Prostate gland (tissue), 2 donors: ENCODE data around the gene DIP2B. TPM values are rescaled to one million over a fixed set of nuclear protein-coding genes. Genes with fewer than 3 reads are reported as not detected.

Experiments used
- DNase-seq: peaks from one replicate; pipeline ENCODE4 v3.0.0-alpha.2; 2019; ENCODE audit warnings: low spot score
- H3K27ac ChIP-seq, 2 donors: fragments of 200-600 bp; sonication (generic); 2 replicates each; pipeline ENCODE4 v1.5.1; 2017 to 2019
- H3K27me3 ChIP-seq: fragments of 200-600 bp; sonication (generic); replicated peaks from 2 replicates; pipeline ENCODE4 v1.5.1; 2019; ENCODE audit not compliant: insufficient read depth
- H3K36me3 ChIP-seq, 2 donors: fragments of 200-600 bp; sonication (generic); 1 replicate in 1 of 2; 2 replicates in 1 of 2; pipeline versions ENCODE4 v1.5.1 to v1.8.1; 2017 to 2019
- H3K4me1 ChIP-seq: fragments of 200-600 bp; sonication (generic); replicated peaks from 2 replicates; pipeline ENCODE4 v1.5.1; 2019
- H3K4me3 ChIP-seq, 2 donors: fragments of 200-600 bp; sonication (generic); 2 replicates each; pipeline ENCODE4 v1.5.1; 2017 to 2019
- H3K9me3 ChIP-seq: fragments of 200-600 bp; sonication (generic); 2 replicates; pipeline ENCODE4 v1.5.1; 2017
- POLR2A ChIP-seq: fragments of 450-650 bp; IDR thresholded peaks from one replicate; pipeline ENCODE4 v1.6.1; 2016; ENCODE audit warnings: antibody characterized with exemption, mild to moderate bottlenecking
- POLR2AphosphoS5 ChIP-seq: sonication (generic); formaldehyde crosslinking; IDR thresholded peaks from one replicate; pipeline ENCODE4 v1.6.1; 2017; ENCODE audit warnings: antibody characterized with exemption
- WGBS: methylation state at CpG from one replicate; pipeline ENCODE4 v1.1.5; 2018; 5-methylcytosine and 5-hydroxymethylcytosine counted together
- intact Hi-C: fragments of 100-400 bp; cut with DNase I; formaldehyde crosslinking; loops from one replicate; pipeline ENCODE4 v1.14.2; 2022
- total RNA-seq, 2 donors: library from RNA; depleted of rRNA; stranded (reverse); fragments of >200 nt; gene quantifications; one replicate each; pipeline ENCODE4 v1.1.0, GENCODE V29; 2016
- TF ChIP-seq, protein P1 (sequence below), 4 experiments: fragments of 200-600 bp in 2 of 4; fragments of 450-650 bp in 2 of 4; sonication (generic) in 2 of 4; IDR thresholded peaks; 1 replicate in 3 of 4; 2 replicates in 1 of 4; pipeline ENCODE4 v1.5.1; 2016 to 2019; ENCODE audit warnings: antibody characterized with exemption in 4 of 4, mild to moderate bottlenecking in 2 of 4, moderate library complexity in 2 of 4

DIP2B gene
- total RNA-seq, 2 donors from 2014 or later = 23.2 to 56.3 TPM

DNA sequence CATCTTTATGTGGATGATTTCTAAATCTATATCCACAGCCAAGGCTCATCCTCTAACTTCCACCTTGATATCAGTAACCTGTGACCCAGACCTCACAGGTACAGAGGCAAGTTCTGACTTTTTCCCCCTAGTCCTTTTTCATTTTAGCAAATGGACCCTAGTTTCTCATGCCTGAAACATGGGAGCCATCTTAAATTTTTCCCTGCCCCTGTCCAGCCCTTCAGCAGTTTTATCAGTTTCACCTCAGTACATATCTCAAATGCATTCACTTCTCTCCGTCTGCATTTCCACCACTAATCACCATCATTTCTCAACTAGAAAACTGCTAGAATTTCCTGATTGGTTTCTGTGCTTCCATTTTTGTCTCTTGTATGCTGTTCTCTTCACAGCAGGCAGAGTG lies 79.3 kb downstream of the DIP2B start:
- Histone ChIP-seq H3K9me3 (no peaks in the 10 kb centered on the region), H3K36me3 (no peaks in the 10 kb centered on the region), H3K27me3 (no peaks in the 10 kb centered on the region), H3K4me3 (no peak overlapping the region), H3K27ac (no peak overlapping the region), H3K4me1 (no peaks in the 10 kb centered on the region)
- intact Hi-C loops = no loop called here
- WGBS = 89% methylated on average over 1 of the region's 1 CpG
- DNase-seq = no peak
- no peak for TF ChIP-seq POLR2A
- TF ChIP-seq, protein P1, sequence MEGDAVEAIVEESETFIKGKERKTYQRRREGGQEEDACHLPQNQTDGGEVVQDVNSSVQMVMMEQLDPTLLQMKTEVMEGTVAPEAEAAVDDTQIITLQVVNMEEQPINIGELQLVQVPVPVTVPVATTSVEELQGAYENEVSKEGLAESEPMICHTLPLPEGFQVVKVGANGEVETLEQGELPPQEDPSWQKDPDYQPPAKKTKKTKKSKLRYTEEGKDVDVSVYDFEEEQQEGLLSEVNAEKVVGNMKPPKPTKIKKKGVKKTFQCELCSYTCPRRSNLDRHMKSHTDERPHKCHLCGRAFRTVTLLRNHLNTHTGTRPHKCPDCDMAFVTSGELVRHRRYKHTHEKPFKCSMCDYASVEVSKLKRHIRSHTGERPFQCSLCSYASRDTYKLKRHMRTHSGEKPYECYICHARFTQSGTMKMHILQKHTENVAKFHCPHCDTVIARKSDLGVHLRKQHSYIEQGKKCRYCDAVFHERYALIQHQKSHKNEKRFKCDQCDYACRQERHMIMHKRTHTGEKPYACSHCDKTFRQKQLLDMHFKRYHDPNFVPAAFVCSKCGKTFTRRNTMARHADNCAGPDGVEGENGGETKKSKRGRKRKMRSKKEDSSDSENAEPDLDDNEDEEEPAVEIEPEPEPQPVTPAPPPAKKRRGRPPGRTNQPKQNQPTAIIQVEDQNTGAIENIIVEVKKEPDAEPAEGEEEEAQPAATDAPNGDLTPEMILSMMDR (IDR thresholded peaks at IDR 0.05) = no peak
- TF ChIP-seq POLR2AphosphoS5 = no peak

DNA sequence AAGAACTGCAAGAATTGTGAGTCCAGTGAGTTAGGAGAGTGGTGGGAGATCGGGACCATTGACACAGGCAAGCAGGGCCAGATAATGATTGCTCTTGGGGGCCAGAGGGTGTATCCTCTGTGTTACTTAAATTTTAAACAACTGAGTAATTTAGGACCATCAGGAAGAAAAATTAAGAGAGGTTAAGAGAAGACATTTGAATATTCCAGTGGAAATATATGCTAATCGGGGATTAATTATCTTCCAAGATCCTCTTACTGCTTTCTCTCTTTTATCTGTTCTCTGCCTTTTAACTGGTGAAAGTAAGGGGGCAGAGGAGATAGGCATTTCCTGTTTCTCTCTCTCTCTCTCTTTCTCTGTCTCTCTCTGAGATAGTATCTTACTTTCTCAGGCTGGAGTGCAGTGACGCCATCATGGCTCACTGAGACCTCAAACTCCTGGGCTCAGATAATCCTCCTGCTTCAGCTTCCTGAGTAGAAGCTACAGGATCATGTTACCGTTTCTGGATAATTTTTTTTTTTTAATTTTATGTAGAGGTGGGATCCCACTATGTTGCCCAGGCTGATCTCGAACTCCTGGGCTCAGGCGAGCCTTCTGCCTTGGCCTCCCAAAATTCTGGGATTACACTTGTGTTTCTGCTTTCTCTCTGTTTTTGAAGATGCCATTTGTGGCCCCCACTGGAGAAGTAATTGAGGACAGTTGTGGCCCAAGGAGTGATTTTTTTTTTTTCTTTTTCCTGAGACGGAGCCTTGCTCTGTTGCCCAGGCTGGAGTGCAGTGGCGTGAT lies 85.1 kb downstream of the DIP2B start:
- no peaks in the 10 kb centered on the region for H3K9me3 ChIP-seq
- H3K36me3 ChIP-seq = no peaks in the 10 kb centered on the region
- TF ChIP-seq, protein P1 (IDR thresholded peaks at IDR 0.05) = no peak
- TF ChIP-seq POLR2A (no peak), POLR2AphosphoS5 (no peak)
- WGBS = 81% methylated on average over 8 of the region's 8 CpGs
- H3K4me3 ChIP-seq = no peak overlapping the region
- no peak for DNase-seq
- H3K27ac ChIP-seq = no peak overlapping the region
- H3K27me3 ChIP-seq = no peaks in the 10 kb centered on the region
- H3K4me1 ChIP-seq = no peaks in the 10 kb centered on the region
- intact Hi-C loops = no loop called here

DNA sequence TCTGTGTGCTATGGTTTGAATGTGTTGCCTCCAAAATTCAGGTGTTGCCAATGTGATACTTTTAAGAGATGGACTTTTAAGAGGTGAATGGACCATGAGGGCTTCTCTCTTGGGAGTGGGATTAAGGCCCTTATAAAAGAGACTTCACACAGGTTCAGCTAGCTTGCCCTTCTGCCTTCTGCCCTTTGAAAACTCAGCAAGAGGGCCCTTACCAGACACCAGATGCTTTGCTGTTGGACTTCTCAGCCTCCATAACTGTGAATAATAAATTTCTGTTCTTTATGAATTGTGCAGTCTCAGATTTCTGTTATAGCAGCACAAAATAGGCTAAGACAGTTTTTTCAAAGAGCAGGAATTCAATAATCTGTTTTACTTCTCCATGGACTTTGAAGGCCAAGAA lies 86.1 kb downstream of the DIP2B start:
- Histone ChIP-seq H3K36me3 (no peaks in the 10 kb centered on the region), H3K4me1 (no peaks in the 10 kb centered on the region), H3K9me3 (no peaks in the 10 kb centered on the region), H3K4me3 (no peak overlapping the region), H3K27ac (no peak overlapping the region), H3K27me3 (no peaks in the 10 kb centered on the region)
- no peak for DNase-seq
- TF ChIP-seq POLR2A = no peak
- no peak for TF ChIP-seq POLR2AphosphoS5
- TF ChIP-seq, protein P1 (IDR thresholded peaks at IDR 0.05) = no peak
- intact Hi-C loops = no loop called here

DNA sequence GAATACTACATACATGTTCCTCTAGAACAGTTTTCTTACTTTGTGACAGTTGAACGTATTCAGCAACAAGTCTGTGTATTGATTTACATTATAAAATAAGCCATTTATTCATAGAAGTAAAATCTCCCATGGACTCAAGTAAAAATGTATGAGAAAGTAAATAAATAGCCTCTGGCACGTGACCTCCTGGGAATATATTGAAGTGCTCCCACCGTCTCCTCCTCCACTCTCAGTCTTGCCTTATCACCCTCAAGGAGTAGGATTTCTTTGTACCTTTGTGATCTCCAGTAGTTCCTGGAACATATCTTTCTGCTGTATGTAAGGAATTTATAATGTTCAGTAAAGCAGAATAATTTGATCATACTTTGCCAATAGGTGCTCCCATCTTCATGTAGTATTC lies 90.9 kb downstream of the DIP2B start:
- no peaks in the 10 kb centered on the region for H3K36me3 ChIP-seq
- no peak overlapping the region for H3K4me3 ChIP-seq
- WGBS = 86% methylated on average over 3 of the region's 3 CpGs
- no peaks in the 10 kb centered on the region for H3K4me1 ChIP-seq
- H3K27ac ChIP-seq = no peak overlapping the region
- DNase-seq = no peak
- intact Hi-C loops = no loop called here
- H3K27me3 ChIP-seq = no peaks in the 10 kb centered on the region
- no peaks in the 10 kb centered on the region for H3K9me3 ChIP-seq
- TF ChIP-seq POLR2AphosphoS5 = no peak
- TF ChIP-seq, protein P1 (IDR thresholded peaks at IDR 0.05) = no peak
- no peak for TF ChIP-seq POLR2A
